H9 (cell line): ENCODE results near the gene ETHE1. TPM values are rescaled to one million over a fixed set of nuclear protein-coding genes. Genes with fewer than 3 reads are reported as not detected.

Experiments
- DNase-seq: peaks from one replicate; pipeline ENCODE4 v3.0.0-alpha.2; 2017
- H2AFZ ChIP-seq: one replicate; pipeline ENCODE4 v1.6.1; 2013; ENCODE audit warnings: mild to moderate bottlenecking, low read length, control low read depth, moderate library complexity
- H2AK5ac ChIP-seq: 2 replicates; pipeline ENCODE4 v1.6.1; 2013; ENCODE audit warnings: low read length, control low read depth, mixed read lengths; ENCODE audit not compliant: insufficient read length
- H2BK120ac ChIP-seq: one replicate; pipeline ENCODE4 v1.6.1; 2013; ENCODE audit warnings: low read depth, mild to moderate bottlenecking, low read length, control low read depth, inconsistent platforms; ENCODE audit not compliant: poor library complexity, severe bottlenecking
- H2BK12ac ChIP-seq: 2 replicates; pipeline ENCODE4 v1.6.1; 2013; ENCODE audit warnings: low read length, control low read depth, mixed read lengths, low read depth; ENCODE audit not compliant: insufficient read length
- H2BK15ac ChIP-seq: 2 replicates; pipeline ENCODE4 v1.6.1; 2013; ENCODE audit warnings: low read depth, low read length, control low read depth
- H2BK20ac ChIP-seq: one replicate; pipeline ENCODE4 v1.6.1; 2013; ENCODE audit warnings: low read depth, mild to moderate bottlenecking, low read length, control low read depth, inconsistent platforms; ENCODE audit not compliant: poor library complexity, severe bottlenecking
- H2BK5ac ChIP-seq: 2 replicates; pipeline ENCODE4 v1.6.1; 2013; ENCODE audit warnings: low read length, control low read depth, mixed read lengths; ENCODE audit not compliant: insufficient read length
- H3K14ac ChIP-seq: 2 replicates; pipeline ENCODE4 v1.6.1; 2013; ENCODE audit warnings: low read length, control low read depth; ENCODE audit not compliant: insufficient read depth
- H3K18ac ChIP-seq: 2 replicates; pipeline ENCODE4 v1.6.1; 2013; ENCODE audit warnings: low read depth, mild to moderate bottlenecking, mixed read lengths, low read length, control low read depth; ENCODE audit not compliant: insufficient read length
- H3K23ac ChIP-seq: 2 replicates; pipeline ENCODE4 v1.6.1; 2013; ENCODE audit warnings: low read length, control low read depth, mixed read lengths, low read depth; ENCODE audit not compliant: insufficient read length
- H3K23me2 ChIP-seq: 2 replicates; pipeline ENCODE4 v1.6.1; 2013; ENCODE audit warnings: low read depth, mild to moderate bottlenecking, mixed read lengths, low read length, control low read depth; ENCODE audit not compliant: insufficient read length, poor library complexity, severe bottlenecking
- H3K27ac ChIP-seq: 2 replicates; pipeline ENCODE4 v1.5.1; 2013; ENCODE audit warnings: low read length, control low read depth, mixed read lengths, low read depth; ENCODE audit not compliant: insufficient read length
- H3K27me3 ChIP-seq: 2 replicates; pipeline ENCODE4 v1.6.1; 2013; ENCODE audit warnings: low read length, control low read depth, inconsistent platforms; ENCODE audit not compliant: insufficient read depth
- H3K4ac ChIP-seq: 2 replicates; pipeline ENCODE4 v1.6.1; 2013; ENCODE audit warnings: low read depth, mild to moderate bottlenecking, control low read depth, inconsistent platforms, low read length, moderate library complexity
- H3K4me1 ChIP-seq: 2 replicates; pipeline ENCODE4 v1.6.1; 2013; ENCODE audit warnings: low read length, control low read depth, inconsistent platforms; ENCODE audit not compliant: insufficient read depth
- H3K4me2 ChIP-seq: 2 replicates; pipeline ENCODE4 v1.6.1; 2013; ENCODE audit warnings: low read length, control low read depth, mixed read lengths; ENCODE audit not compliant: insufficient read length, insufficient read depth
- H3K56ac ChIP-seq: 2 replicates; pipeline ENCODE4 v1.6.1; 2013; ENCODE audit warnings: low read depth, mild to moderate bottlenecking, mixed read lengths, low read length, control low read depth; ENCODE audit not compliant: insufficient read length
- H3K79me1 ChIP-seq: 2 replicates; pipeline ENCODE4 v1.6.1; 2013; ENCODE audit warnings: low read depth, mild to moderate bottlenecking, moderate library complexity, low read length, control low read depth, inconsistent platforms; ENCODE audit not compliant: insufficient read depth, poor library complexity, severe bottlenecking
- H3K79me2 ChIP-seq: 2 replicates; pipeline ENCODE4 v1.6.1; 2013; ENCODE audit warnings: low read length, control low read depth, inconsistent platforms; ENCODE audit not compliant: insufficient read depth
- H3K9ac ChIP-seq: 2 replicates; pipeline ENCODE4 v1.6.1; 2013; ENCODE audit warnings: low read length, control low read depth, mixed read lengths; ENCODE audit not compliant: insufficient read length; ENCODE audit errors: extremely low read depth
- H3K9me3 ChIP-seq: one replicate; pipeline ENCODE4 v1.6.1; 2013; ENCODE audit warnings: low read depth, low read length, inconsistent platforms; ENCODE audit not compliant: control insufficient read depth
- H3T11ph ChIP-seq: one replicate; pipeline ENCODE4 v1.6.1; 2013; ENCODE audit warnings: mild to moderate bottlenecking, low read length, control low read depth, inconsistent platforms
- H4K20me1 ChIP-seq: one replicate; pipeline ENCODE4 v1.6.1; 2013; ENCODE audit not compliant: control insufficient read depth, insufficient read length, insufficient read depth
- H4K5ac ChIP-seq: 2 replicates; pipeline ENCODE4 v1.6.1; 2013; ENCODE audit warnings: low read depth, mild to moderate bottlenecking, mixed read lengths, low read length, control low read depth; ENCODE audit not compliant: insufficient read length
- H4K8ac ChIP-seq: replicated peaks from 2 replicates; pipeline ENCODE4 v1.6.1; 2013; ENCODE audit warnings: low read length, control low read depth, mixed read lengths, low read depth; ENCODE audit not compliant: insufficient read length
- H4K91ac ChIP-seq: 2 replicates; pipeline ENCODE4 v1.6.1; 2013; ENCODE audit warnings: low read depth, mild to moderate bottlenecking, moderate library complexity, mixed read lengths, low read length, control low read depth; ENCODE audit not compliant: insufficient read length
- H3K27ac Mint-ChIP-seq, 3 experiments: 2 replicates in 2 of 3; 3 replicates in 1 of 3; pipeline ENCODE4 v1.8.0; 2020 to 2021; ENCODE audit warnings: mixed read lengths in 3 of 3, mild to moderate bottlenecking in 1 of 3, moderate library complexity in 1 of 3
- H3K27me3 Mint-ChIP-seq: 2 replicates; pipeline ENCODE4 v1.8.0; 2021; ENCODE audit warnings: low read depth, mild to moderate bottlenecking, moderate library complexity, mixed read lengths
- H3K36me3 Mint-ChIP-seq, 3 experiments: 2 replicates in 2 of 3; 3 replicates in 1 of 3; pipeline ENCODE4 v1.8.0; 2020 to 2021; ENCODE audit warnings: low read depth in 3 of 3, mixed read lengths in 3 of 3; ENCODE audit not compliant: insufficient read depth in 1 of 3
- H3K4me1 Mint-ChIP-seq, 2 experiments: 2 replicates each; pipeline ENCODE4 v1.8.0; 2020; ENCODE audit warnings: mixed read lengths in 2 of 2
- H3K4me3 Mint-ChIP-seq, 2 experiments: 2 replicates in 1 of 2; 3 replicates in 1 of 2; pipeline ENCODE4 v1.8.0; 2020 to 2021; ENCODE audit warnings: mild to moderate bottlenecking in 2 of 2, mixed read lengths in 2 of 2, moderate library complexity in 1 of 2
- H3K9me3 Mint-ChIP-seq, 2 experiments: 2 replicates in 1 of 2; 3 replicates in 1 of 2; pipeline ENCODE4 v1.8.0; 2020; ENCODE audit warnings: mild to moderate bottlenecking in 2 of 2, mixed read lengths in 2 of 2, moderate library complexity in 1 of 2
- CTCF ChIP-seq: fragments of 200-600 bp; sonication (generic); conservative IDR thresholded peaks from 3 replicates; pipeline ENCODE4 v1.8.0; 2021; ENCODE audit warnings: antibody characterized with exemption, mild to moderate bottlenecking
- WGBS: extraction: QIAGEN DNeasy Blood & Tissue Kit; methylation state at CpG from one replicate; pipeline ENCODE4 v1.1.7; 2013; ENCODE audit warnings: missing lambda C conversion rate, low lambda C conversion rate, mixed read lengths; ENCODE audit not compliant: insufficient read length; ENCODE audit errors: extremely low coverage; 5-methylcytosine and 5-hydroxymethylcytosine counted together
- total RNA-seq: library from RNA; stranded (reverse); gene quantifications from 2 replicates; pipeline ENCODE4 v1.2.1, GENCODE V29; 2021

The ETHE1 gene
- total RNA-seq, 1 experiment from 2014 or later: 18.8 TPM

DNA sequence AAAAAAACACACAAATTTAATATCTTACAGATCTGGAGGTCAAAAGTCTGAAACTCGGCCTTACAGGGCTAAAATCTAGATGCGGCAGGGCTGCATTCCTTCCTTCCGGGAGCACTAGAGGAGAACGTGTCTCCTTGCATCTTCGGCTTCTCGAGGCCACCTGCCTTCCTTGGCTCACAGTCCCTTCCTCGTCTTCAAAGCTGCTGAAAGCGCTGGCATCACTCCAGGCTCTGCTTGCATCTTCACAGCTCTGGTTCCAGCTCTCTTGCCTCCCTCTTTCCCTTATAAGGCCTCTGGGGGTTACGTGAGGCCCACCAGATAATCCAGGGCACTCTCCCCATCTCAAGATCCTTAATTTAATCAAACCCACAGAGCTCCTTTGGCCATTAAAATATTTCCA, 37.8 kb upstream of the ETHE1 start:
- H4K91ac ChIP-seq: no peak overlapping the region
- H3K27ac ChIP-seq: no peak overlapping the region
- H3K9me3 ChIP-seq: no peaks in the 10 kb centered on the region
- H2BK120ac ChIP-seq: no peak overlapping the region
- H3K4me3 Mint-ChIP-seq: no peak overlapping the region
- H3K4me2 ChIP-seq: no peak overlapping the region
- no peak overlapping the region for H3T11ph ChIP-seq
- WGBS: no CpG with 5 or more reads among the region's 9 CpGs
- DNase-seq: no peak
- H3K23ac ChIP-seq: no peak overlapping the region
- no peak overlapping the region for H3K4ac ChIP-seq
- no peak overlapping the region for H3K56ac ChIP-seq
- H3K79me2 ChIP-seq: no peaks in the 10 kb centered on the region
- H4K5ac ChIP-seq: no peak overlapping the region
- no peaks in the 10 kb centered on the region for H3K4me1 ChIP-seq
- no peak overlapping the region for H3K18ac ChIP-seq
- no peaks in the 10 kb centered on the region; the same call in 1 of the 2 replicates for H3K27me3 Mint-ChIP-seq
- H2BK20ac ChIP-seq: no peak overlapping the region
- no peaks in the 10 kb centered on the region for H3K23me2 ChIP-seq
- no peak overlapping the region for H2BK5ac ChIP-seq
- H3K4me1 Mint-ChIP-seq: peaks cover under 1% of the 10 kb centered on the region in 2 experiments; a peak in 1 of 4 replicates
- no peaks in the 10 kb centered on the region for H3K79me1 ChIP-seq
- H3K36me3 Mint-ChIP-seq: peaks cover 6 to 24% (median 15%) of the 10 kb centered on the region in 3 experiments; a peak in 6 of 7 replicates
- no peak overlapping the region for H2BK12ac ChIP-seq
- H3K9me3 Mint-ChIP-seq: no peaks in the 10 kb centered on the region
- no peaks in the 10 kb centered on the region for H3K27me3 ChIP-seq
- no peak overlapping the region for H2AFZ ChIP-seq
- H3K14ac ChIP-seq: no peak overlapping the region; the same call in 1 of the 2 replicates
- no peak for TF ChIP-seq CTCF
- no peak overlapping the region for H2BK15ac ChIP-seq
- H2AK5ac ChIP-seq: no peak overlapping the region
- H4K8ac ChIP-seq: no peak overlapping the region
- H3K9ac ChIP-seq: no peak overlapping the region
- H4K20me1 ChIP-seq: no peaks in the 10 kb centered on the region
- H3K27ac Mint-ChIP-seq: peak overlapping the region in 2 of 3 experiments; percentile 53 to 62; a peak in 2 of 7 replicates
